HepG2 (cell line): ENCODE measurements around the gene TOX2. TPM values are rescaled to one million over a fixed set of nuclear protein-coding genes. Genes with fewer than 3 reads are reported as not detected.

Experiments used
- AHR ChIP-seq: IDR thresholded peaks from 2 replicates; pipeline ENCODE4 v1.6.1; 2018; ENCODE audit warnings: missing genetic modification reagents, missing compliant biosample characterization
- REPIN1 ChIP-seq: sonication (generic); formaldehyde crosslinking; IDR thresholded peaks from 2 replicates; pipeline ENCODE4 v1.8.0; 2022; ENCODE audit warnings: missing genetic modification reagents, low read depth, mild to moderate bottlenecking, borderline replicate concordance
- RNF2 ChIP-seq: fragments of 450-650 bp; conservative IDR thresholded peaks from 2 replicates; pipeline ENCODE4 v1.6.1; 2016; ENCODE audit warnings: low read depth
- polyA plus RNA-seq, 8 experiments: library from polyadenylated mRNA; depleted of rRNA in 3 of 8; stranded (reverse) in 7 of 8; unstranded in 1 of 8; fragments of >200 nt; fragmentation: Illumina TruSeq in 4 of 8; extraction: Trizol in 4 of 8; gene quantifications; 2 replicates each; pipeline versions ENCODE4 v1.2.1 to v1.2.3, GENCODE V29; 2011 to 2016; ENCODE audit warnings: low read depth in 4 of 8, missing spikeins in 1 of 8, mixed read lengths in 1 of 8; ENCODE audit not compliant: insufficient read depth in 1 of 8
- total RNA-seq, 5 experiments: library from RNA; depleted of rRNA; stranded (reverse); fragments of >200 nt; fragmentation: Illumina TruSeq; extraction: Trizol; gene quantifications; 2 replicates each; pipeline ENCODE4 v1.2.3, GENCODE V29; 2016; ENCODE audit warnings: low read depth in 1 of 5
- TF ChIP-seq, protein P1 (sequence below), 2 experiments: sonication (generic) in 1 of 2; formaldehyde crosslinking in 1 of 2; IDR thresholded peaks; 2 replicates each; pipeline versions ENCODE4 v1.4.0 to v1.6.1; 2018 to 2020; ENCODE audit warnings: missing genetic modification reagents in 2 of 2, borderline replicate concordance in 1 of 2, low read depth in 1 of 2, mild to moderate bottlenecking in 1 of 2, missing biosample characterization in 1 of 2
- TF ChIP-seq, protein P2 (sequence below): sonication (generic); formaldehyde crosslinking; IDR thresholded peaks from 2 replicates; pipeline ENCODE4 v1.4.0; 2020; ENCODE audit warnings: missing genetic modification reagents
- TF ChIP-seq, protein P3 (sequence below): IDR thresholded peaks from 2 replicates; pipeline ENCODE4 v1.6.1; 2018; ENCODE audit warnings: missing genetic modification reagents

The TOX2 gene
- total and polyA plus RNA-seq, 2 of the 13 experiments (the other 11 are each of a cell fraction or from before 2014, with no cell fraction given): not detected

- TF ChIP-seq, protein P1, sequence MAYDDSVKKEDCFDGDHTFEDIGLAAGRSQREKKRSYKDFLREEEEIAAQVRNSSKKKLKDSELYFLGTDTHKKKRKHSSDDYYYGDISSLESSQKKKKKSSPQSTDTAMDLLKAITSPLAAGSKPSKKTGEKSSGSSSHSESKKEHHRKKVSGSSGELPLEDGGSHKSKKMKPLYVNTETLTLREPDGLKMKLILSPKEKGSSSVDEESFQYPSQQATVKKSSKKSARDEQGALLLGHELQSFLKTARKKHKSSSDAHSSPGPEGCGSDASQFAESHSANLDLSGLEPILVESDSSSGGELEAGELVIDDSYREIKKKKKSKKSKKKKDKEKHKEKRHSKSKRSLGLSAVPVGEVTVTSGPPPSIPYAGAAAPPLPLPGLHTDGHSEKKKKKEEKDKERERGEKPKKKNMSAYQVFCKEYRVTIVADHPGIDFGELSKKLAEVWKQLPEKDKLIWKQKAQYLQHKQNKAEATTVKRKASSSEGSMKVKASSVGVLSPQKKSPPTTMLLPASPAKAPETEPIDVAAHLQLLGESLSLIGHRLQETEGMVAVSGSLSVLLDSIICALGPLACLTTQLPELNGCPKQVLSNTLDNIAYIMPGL (CRISPR knock-in tag; IDR thresholded peaks at IDR 0.05; ENCODE audit: borderline replicate concordance in 1 of 2, low read depth in 1 of 2): no peak
- TF ChIP-seq, protein P2, sequence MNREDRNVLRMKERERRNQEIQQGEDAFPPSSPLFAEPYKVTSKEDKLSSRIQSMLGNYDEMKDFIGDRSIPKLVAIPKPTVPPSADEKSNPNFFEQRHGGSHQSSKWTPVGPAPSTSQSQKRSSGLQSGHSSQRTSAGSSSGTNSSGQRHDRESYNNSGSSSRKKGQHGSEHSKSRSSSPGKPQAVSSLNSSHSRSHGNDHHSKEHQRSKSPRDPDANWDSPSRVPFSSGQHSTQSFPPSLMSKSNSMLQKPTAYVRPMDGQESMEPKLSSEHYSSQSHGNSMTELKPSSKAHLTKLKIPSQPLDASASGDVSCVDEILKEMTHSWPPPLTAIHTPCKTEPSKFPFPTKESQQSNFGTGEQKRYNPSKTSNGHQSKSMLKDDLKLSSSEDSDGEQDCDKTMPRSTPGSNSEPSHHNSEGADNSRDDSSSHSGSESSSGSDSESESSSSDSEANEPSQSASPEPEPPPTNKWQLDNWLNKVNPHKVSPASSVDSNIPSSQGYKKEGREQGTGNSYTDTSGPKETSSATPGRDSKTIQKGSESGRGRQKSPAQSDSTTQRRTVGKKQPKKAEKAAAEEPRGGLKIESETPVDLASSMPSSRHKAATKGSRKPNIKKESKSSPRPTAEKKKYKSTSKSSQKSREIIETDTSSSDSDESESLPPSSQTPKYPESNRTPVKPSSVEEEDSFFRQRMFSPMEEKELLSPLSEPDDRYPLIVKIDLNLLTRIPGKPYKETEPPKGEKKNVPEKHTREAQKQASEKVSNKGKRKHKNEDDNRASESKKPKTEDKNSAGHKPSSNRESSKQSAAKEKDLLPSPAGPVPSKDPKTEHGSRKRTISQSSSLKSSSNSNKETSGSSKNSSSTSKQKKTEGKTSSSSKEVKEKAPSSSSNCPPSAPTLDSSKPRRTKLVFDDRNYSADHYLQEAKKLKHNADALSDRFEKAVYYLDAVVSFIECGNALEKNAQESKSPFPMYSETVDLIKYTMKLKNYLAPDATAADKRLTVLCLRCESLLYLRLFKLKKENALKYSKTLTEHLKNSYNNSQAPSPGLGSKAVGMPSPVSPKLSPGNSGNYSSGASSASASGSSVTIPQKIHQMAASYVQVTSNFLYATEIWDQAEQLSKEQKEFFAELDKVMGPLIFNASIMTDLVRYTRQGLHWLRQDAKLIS (CRISPR knock-in tag): no peak
- TF ChIP-seq AHR (CRISPR knock-in tag): no peak
- TF ChIP-seq, protein P3, sequence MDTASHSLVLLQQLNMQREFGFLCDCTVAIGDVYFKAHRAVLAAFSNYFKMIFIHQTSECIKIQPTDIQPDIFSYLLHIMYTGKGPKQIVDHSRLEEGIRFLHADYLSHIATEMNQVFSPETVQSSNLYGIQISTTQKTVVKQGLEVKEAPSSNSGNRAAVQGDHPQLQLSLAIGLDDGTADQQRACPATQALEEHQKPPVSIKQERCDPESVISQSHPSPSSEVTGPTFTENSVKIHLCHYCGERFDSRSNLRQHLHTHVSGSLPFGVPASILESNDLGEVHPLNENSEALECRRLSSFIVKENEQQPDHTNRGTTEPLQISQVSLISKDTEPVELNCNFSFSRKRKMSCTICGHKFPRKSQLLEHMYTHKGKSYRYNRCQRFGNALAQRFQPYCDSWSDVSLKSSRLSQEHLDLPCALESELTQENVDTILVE (CRISPR knock-in tag): no peak
- TF ChIP-seq REPIN1 (CRISPR knock-in tag): no peak
- no peak for TF ChIP-seq RNF2
Measured at GRCh38 chr20:43972692-43973091, 58.0 kb downstream of the TOX2 start (continued).
